Stimulated activated CD8-positive, alpha-beta memory T cell treated with anti-CD3 and anti-CD28 coated beads, Interleukin-4, amount 100 ng/mL, for 1 hour (primary cell): ENCODE data around the gene RBM23.
"Not testable (repeated sequence)": the region's sequence is repeated elsewhere in the genome, so short reads cannot be mapped to it uniquely, and the experiment has no call there.

Experiments
- DNase-seq, 2 donors: peaks; one replicate each; pipeline ENCODE4 v3.0.0-alpha.2; 2020; ENCODE audit warnings: low read depth in 2 of 2, low spot score in 1 of 2

Gene RBM23

GRCh38 chr14:22919601-22919921, 612 bp upstream of the RBM23 start:
- no peak for DNase-seq

DNA sequence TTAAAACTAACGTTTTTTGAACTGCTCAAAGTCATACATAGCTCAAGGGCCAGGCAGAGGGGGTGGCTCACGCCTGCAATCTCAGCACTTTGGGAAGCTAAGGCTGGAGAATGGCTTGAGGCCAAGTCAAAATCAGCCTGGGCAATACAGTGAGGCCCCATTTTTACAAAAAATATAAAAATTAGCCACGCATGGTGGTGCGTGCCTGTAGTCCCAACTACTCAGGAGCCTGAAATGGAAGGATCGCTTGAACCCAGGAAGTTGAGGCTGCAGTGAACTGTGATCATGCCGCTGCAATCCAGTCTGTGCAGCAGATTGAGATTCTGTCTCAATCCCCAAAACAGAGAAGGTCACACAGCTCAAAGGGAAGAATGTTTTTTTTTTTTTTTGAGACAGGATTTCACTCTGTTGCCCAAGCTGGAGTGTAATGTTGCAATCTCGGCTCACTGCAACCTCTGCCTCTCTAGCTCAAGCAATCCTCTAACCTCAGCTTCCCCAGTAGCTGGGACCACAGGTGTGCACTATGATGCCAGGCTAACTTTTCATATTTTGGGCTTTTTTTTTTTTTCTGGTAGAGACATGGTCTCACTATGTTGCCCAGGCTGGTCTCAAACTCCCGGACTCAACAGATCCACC, 2.9 kb downstream of the RBM23 start:
- DNase-seq = no peak

- DNase-seq = not testable (repeated sequence)
Measured at GRCh38 chr14:22914836-22915235, 4.1 kb downstream of the RBM23 start.

DNA sequence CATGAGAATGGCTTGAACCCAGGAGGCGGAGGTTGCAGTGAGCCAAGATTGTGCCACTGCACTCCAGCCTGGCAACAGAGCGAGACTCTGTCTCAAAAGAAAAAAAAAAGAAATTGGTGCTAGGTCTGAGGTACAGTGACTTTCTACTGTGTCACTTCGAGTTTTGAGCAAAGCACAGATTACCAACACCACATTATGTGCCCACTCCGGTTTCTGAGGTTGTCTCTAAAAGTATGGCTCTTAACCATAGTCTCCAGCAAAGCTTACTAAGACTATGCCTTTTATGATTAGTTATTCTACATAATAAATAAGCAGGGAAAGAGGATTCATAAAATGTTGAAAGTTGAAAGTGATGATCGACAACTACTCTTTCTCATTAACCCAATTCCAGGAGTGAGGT, 8.0 kb downstream of the RBM23 start:
- no peak for DNase-seq

GRCh38 chr14:22908601-22909000, 10.3 kb downstream of the RBM23 start:
- DNase-seq = no peak

DNA sequence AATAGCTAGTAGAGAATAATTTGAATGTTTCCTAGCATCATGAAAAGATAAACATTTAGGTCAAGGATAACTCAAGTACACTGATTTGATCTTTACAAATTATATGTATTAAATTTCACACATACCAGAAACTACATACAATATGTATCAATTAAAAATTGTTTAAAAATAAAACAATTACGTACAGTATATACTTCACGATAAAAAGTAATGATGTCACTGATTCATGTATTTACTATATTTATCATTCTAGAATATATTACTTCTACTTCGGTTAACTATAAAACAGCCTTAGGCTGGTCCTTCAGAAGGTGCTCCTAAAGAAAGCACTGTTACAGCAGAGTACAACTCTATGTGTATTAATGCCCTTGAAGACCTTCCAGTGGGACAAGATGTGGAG, 11.5 kb downstream of the RBM23 start:
- DNase-seq = no peak

DNA sequence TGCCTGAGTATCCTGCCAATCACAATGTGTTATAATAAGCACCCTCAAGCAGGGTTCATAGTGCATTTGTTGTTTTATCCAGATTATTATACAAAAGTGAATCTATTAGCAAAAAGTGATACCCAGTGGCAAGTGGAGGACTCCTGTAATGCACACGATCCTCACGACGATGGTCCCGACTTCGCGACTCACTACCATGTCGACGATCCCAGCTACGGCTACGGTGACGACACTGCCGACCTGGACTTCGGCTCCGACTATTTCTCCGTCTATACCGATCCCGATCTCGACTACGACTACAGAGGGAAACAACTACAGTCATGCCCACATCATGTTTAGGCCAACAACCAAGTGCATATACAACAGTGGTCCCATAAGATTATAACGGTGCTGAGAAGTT, 12.9 kb downstream of the RBM23 start:
- no peak for DNase-seq

DNA sequence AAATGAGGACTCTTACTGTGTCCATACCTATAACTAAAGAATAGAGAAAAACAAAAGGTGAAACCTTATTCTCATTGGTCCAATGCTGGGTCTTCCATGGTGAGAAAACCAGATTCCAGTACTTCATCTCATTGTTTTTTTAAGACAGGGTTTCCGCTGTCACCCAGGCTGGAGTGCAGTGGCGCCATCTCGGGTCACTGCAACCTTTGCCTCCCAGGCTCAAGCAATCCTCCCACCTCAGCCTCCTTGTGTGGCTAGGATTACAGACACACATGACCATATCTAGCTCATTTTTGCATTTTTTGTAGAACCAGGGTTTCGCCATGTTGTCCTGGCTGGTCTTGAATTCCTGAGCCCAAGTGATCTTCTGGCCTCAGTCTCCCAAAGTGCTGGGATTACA, 13.3 kb downstream of the RBM23 start:
- no peak for DNase-seq

GRCh38 chr14:22903742-22904087, 15.2 kb downstream of the RBM23 start:
- DNase-seq = no peak

GRCh38 chr14:22901799-22902198, 17.1 kb downstream of the RBM23 start:
- no peak for DNase-seq

- DNase-seq = no peak
Measured at GRCh38 chr14:22900081-22900799, 18.7 kb downstream of the RBM23 start.

GRCh38 chr14:22898302-22899090, 20.5 kb downstream of the RBM23 start:
- DNase-seq = no peak

DNA sequence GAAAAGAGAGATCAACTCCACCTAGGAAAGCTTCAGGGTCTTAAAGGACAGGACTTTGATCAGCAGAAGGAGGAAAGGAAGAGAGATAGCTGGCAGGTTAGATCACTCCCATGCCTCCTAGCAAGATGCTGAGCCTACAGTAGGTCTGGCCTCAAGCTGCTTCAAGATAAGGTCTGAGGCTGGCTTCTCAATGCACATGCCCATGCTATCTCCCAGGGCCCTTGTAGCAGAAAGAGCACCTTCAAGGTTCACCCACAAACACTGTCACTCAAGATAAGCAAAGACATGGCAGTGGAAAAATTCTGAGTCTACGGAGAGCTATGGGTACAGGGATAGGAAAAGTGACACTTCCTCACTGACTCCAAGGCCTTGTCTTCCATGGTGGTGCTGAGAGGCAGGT, 21.6 kb downstream of the RBM23 start:
- no peak for DNase-seq

GRCh38 chr14:22896760-22897159, 22.2 kb downstream of the RBM23 start:
- DNase-seq = no peak

GRCh38 chr14:22896356-22896755, 22.6 kb downstream of the RBM23 start:
- no peak for DNase-seq

- DNase-seq = no peak
Measured at GRCh38 chr14:22895402-22895801, 23.5 kb downstream of the RBM23 start.

DNA sequence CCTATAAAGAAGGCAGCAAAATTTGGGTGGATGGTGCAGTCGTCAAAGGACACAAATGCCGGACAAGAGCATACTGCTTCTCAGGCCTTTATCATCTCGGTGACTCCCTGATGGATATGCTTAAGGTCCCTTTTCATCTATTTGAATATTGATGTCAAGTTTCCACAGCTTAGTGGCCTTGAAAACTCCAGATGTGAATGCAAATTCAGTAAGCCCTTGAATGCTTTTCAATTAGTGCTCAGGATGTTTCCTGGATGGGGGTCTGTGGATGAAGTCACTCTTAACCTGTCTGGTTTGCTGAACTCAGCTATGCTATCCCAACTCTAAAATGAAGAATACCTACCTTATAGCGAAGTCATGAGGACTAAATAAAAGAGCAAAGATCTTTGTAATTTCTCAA, 25.2 kb downstream of the RBM23 start:
- no peak for DNase-seq

GRCh38 chr14:22892488-22892887, 26.5 kb downstream of the RBM23 start:
- DNase-seq = no peak

DNA sequence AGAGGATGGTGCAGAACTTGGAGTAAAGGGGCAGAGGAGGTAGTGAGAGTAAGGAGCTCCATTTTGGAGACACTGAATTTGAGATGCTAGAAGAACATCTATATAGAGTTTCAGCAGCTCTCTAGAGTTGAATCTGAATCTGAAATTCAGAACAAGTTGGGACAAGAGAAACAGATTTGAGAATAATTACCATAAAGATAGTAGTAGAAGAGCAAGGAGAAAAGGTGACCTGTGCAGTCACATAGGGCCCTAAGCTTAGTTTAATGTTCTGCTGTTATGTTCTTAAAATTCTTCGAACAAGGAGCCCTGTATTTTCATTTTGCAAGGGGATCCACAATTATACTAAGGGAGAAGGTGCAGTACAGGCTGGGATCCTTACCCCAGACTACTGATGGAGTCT, 28.5 kb downstream of the RBM23 start:
- DNase-seq = no peak

DNA sequence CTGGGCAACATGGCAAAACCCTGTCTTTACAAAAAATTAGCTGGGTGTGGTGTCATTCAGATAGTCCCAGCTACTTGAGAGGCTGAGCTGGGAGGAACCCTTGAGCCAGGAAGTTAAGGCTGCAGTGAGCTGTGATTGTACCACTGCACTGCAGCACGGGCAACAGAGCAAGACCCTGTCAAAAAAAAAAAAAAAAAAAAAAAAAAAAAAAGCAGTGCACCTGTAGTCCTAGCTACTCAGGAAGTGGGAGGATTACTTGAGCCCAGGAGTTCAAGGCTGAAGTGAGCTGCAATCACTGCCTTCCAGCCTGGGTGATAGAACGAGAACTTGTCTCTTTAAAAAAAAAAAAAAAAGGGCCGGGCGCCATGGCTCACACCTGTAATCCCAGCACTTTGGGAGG, 30.3 kb downstream of the RBM23 start:
- no peak for DNase-seq

DNA sequence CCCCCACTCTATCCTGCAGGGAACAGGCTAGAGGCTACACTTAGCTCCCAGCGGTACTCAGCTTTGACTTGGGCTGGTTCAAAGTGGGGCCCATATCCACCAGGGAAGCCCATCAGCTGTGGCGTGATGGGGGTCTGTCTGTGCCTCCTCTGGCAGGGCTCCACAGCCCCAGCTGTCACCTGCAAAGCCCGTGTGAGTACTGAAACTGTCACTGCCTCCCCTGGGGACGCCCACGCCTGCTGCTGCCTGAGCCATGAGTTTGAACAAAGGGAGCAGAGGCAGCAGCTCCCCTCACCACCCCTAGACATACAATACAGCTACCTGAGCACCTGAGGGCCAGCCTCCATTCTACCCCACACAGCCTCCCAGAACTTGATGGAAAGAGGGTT, 31.0 kb downstream of the RBM23 start:
- no peak for DNase-seq

DNA sequence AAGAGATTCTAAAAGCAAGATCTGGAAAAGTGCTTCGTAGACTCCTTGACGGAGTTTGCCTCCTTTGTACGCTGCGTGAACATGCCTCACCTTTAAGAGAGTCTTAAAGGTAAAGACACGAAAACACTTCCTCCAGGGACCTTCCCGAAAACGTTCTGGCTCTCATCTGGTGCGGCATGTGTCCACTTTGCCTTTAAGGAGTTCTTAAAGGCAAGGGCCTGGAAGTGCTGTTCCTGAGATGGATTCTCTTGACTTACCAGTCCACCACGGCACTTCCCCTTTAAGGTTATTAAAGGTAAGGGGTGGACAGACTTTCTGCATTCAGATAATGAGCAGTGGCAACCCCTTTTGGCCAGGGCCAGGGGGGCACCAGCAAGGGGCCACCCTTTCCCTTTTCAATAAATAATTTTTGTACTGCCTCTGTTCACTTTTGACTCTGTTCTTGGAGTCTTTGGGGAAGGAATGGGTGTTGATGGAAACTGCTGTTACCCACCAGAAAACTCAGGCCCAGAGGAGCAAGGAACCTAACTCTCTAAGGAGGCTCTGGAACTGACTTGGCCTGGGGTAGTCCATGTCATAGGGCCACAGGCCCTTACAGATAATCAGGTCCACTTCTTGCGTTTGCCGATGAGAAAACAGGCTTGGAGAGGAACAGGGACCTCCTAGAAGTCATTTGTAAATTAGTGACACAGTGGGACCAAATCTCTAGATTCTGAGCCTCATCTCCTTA, 31.5 kb downstream of the RBM23 start:
- no peak for DNase-seq
